Renal cortical epithelial cell (primary cell): ENCODE results near the gene RETREG1. TPM values are rescaled to one million over a fixed set of nuclear protein-coding genes. Genes with fewer than 3 reads are reported as not detected.
"Not testable (repeated sequence)": the region's sequence is repeated elsewhere in the genome, so short reads cannot be mapped to it uniquely, and the experiment has no call there.

ENCODE experiments used
- DNase-seq: peaks from one replicate; pipeline ENCODE4 v3.0.0-alpha.2; 2011; ENCODE audit warnings: low read depth
- total RNA-seq: library from RNA; depleted of rRNA; stranded (reverse); fragments of >200 nt; gene quantifications from 2 replicates; pipeline ENCODE4 v1.2.3, GENCODE V29; 2014

RETREG1 gene
- total RNA-seq, result 123 and 175 TPM in 2 replicates

GRCh38 chr5:16616536-16617273 is at the start of gene RETREG1:
TSS of gene RETREG1 (minus strand) at chr5:16616997. CDS start at chr5:16616971, 26 bp downstream.
- DNase-seq, result no peak

DNA sequence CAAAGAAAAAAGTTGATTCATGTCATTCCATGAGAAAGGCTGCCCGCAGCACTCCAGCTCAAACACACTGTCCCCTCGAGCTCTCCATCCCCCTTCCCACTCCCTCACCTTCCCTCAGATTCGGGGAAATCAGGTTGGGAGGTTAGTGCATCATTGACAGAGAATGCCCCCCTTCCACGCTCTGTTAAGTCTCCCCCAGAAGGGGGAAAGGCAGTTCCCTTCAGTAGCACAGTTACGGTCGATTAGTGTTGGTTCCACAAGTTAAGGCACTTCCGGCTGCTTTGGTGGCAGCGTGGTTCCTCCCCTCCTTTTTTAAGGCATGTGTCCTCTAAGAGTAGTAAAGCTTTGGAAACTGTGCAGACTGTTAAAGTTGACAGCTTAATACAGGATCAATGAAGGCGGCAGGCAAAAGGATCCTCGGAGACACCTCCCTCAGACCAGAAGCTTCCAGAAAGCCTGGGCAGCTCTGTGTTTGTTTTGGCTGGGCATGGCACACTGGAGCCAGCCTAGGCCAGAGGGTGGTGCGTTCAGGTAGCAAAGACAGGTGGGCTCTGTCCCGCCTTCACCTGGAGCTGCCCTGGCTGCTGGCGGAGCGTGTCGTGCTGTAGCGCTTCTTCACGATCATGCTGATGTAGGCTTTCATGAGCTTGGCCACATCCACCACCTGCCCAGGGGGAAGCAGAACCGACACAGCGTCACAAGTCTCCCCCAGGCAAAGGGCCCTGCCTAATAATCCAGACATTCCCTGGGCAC is 49.5 kb upstream of the RETREG1 start:
- DNase-seq, result peak; percentile 60

GRCh38 chr5:16665601-16666000 is 48.8 kb upstream of the RETREG1 start:
- DNase-seq, result no peak

- no peak for DNase-seq
Observed at GRCh38 chr5:16664368-16664767, 47.6 kb upstream of the RETREG1 start.

- no peak for DNase-seq
Observed at GRCh38 chr5:16663840-16664239, 47.0 kb upstream of the RETREG1 start.

- no peak for DNase-seq
Observed at GRCh38 chr5:16661713-16662112, 44.9 kb upstream of the RETREG1 start.

DNA sequence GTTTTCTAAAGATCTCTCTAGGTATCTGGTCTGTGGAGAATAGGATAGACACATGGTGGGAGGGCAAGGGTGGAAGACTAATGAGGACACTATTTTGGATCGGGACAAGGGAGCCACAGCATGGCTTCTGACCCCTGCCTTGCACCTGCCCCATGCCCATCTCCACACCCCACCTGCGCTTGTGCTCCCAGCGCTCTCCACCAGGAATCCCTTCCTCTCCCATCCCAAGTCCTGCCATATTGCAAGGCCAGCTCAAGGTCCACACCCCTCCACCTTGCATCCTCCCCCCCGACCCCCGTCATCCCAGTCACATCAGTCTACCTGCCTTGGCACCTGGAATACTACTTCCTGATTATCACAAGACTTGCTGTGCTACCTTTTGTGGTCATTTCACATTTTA is 44.2 kb upstream of the RETREG1 start:
- DNase-seq, result no peak

GRCh38 chr5:16659536-16659935 is 42.7 kb upstream of the RETREG1 start:
- DNase-seq, result no peak

DNA sequence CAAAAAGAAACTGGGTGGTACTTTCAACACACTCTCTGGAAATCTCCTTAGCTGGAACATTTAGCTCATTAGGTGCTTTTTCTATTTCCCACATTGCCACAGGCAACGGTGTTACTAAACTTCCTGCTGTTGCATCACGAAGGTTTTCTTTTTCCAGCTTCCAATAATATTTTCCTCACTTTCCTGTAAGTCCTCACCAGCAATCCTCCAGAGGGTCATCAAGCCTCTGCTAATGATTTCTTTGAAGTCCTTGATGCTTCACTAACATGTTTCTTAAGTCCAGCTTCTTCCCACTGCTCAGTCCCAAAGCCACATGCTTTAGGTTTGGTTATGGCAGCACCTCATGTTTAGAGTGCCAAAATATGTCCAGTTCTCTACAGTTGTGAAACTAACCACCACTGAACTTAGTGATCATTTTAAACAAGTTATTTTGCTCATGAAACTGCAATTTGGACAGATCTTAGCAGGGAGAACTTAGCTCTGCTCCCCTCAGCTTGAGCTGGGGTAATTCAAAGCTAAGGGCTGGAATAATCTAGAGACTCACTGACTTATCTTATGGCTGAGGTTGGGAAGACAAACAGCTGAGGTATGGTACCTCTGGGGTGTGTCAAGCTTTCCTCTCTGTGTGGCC is 39.9 kb upstream of the RETREG1 start:
- peak; percentile 81 for DNase-seq

DNA sequence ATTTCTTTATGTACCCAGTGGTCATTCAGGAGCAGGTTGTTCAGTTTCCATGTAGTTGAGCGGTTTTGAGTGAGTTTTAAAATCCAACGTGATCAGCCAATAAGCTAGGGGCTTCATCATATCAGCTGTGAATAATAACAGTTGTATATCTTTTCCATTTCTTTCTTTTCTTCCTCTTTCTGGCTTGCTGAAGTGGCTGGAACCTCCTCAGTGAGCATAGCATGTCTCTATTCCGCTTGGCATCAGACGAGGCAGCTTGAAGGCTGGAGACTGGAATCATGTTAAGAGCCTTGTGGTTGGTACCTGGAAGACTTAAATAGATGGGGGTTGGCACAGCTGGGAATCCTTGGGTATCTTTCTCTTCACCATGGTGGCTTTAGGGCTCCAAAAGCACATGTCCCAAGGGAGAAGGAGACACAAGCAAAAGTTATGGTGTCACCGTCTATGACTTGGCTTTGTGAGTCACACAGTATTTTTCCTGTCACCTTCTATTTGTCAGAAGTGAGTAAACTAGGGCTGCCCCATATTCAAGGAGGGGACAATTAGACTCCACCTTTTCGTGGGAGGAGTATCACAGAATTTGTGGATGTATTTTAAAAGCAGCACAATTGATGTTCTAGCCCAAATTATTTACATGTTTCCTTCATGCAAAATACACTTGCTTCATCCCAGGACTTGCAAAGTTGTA is 38.0 kb upstream of the RETREG1 start:
- DNase-seq, result no peak

DNA sequence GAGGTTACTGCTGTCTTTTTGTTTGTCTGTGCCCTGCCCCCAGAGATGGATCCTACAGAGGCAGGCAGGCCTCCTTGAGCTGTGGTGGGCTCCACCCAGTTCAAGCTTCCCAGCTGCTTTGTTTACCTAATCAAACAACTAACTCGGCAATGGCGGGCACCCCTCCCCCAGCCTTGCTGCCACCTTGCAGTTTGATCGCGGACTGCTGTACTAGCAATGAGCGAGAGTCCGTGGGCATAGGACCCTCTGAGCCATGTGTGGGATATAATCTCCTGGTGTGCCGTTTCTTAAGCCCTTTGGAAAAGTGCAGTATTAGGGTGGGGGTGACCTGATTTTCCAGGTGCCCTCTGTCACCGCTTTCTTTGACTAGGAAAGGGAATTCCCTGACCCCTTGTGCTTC is 31.9 kb upstream of the RETREG1 start:
- not testable (repeated sequence) for DNase-seq

DNA sequence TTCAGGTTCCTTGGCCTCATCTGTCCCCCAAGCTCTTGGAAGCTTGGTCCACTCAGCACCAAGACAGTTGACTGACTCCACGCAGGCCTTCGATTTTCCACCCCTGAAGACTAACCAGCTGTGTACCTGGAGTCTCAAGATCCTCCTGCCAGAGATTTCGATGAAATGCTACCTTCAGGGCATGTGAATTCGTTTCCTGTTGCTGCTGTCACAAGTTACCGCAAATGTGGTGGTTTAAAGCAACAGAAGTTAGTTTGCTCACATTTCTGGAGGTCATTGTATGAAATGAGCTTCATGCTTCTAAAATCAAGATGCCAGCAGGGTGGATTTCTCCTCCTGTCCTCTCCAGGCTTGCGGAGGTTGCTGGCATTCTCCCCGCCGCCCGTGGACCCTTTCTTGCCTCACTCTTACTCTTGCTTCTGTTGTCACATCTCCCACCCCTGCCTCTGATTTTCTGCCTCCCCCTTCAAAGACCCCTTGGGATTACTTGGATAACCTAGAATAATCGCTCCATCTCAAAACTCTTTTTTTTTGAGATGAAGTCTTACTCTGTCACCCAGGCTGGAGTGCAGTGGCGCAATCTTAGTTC is 27.6 kb upstream of the RETREG1 start:
- no peak for DNase-seq

DNA sequence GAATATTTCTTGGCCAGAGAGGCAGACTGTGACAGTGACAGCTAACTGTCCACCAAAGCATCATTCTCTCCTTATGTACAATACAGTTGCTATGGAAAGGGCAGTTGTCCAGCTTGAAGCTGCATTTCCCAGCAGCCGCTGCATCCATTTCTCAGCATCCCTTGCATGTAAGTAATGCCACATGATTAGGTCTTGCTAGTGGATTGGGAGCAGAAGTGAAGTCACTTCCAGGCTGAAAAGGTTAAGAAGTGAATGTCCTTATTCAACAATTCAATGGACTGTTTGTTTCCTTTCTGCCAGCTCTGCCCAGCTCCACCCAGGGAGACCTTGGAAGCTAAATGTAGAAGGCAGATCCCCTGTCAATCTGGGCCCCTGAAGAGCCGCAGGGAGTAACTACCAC is 26.1 kb upstream of the RETREG1 start:
- no peak for DNase-seq

- no peak for DNase-seq
Observed at GRCh38 chr5:16639206-16639605, 22.4 kb upstream of the RETREG1 start.

DNA sequence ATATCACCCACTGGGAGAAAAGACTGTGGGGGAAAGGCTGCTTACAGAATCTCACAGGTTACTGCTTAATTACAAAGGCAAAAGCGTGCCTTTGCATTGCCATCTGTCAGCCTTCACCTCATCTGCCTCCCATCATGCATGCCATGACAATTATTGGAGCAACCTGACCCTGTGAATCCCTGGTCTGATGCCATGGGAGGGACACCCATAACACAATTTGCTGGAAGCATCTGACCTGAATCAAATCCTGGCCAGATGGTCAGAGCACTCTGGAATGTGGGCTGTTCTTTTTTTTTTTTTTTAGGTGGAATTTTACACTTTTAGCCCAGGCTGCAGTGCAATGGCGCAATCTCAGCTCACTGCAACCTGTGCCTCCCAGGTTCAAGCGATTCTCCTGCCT is 11.6 kb upstream of the RETREG1 start:
- peak; percentile 19 for DNase-seq

- DNase-seq, result peak; percentile 41
Observed at GRCh38 chr5:16626696-16627264, 10.0 kb upstream of the RETREG1 start.

- no peak for DNase-seq
Observed at GRCh38 chr5:16625096-16625495, 8.3 kb upstream of the RETREG1 start.

GRCh38 chr5:16619136-16619535 is 2.3 kb upstream of the RETREG1 start:
- peak; percentile 86 for DNase-seq

GRCh38 chr5:16618138-16618897 is 1.5 kb upstream of the RETREG1 start:
- DNase-seq, result no peak

- no peak for DNase-seq
Observed at GRCh38 chr5:16617274-16617968, 624 bp upstream of the RETREG1 start.
